ENCODE results near the gene AAK1.

AAK1 gene

DNA sequence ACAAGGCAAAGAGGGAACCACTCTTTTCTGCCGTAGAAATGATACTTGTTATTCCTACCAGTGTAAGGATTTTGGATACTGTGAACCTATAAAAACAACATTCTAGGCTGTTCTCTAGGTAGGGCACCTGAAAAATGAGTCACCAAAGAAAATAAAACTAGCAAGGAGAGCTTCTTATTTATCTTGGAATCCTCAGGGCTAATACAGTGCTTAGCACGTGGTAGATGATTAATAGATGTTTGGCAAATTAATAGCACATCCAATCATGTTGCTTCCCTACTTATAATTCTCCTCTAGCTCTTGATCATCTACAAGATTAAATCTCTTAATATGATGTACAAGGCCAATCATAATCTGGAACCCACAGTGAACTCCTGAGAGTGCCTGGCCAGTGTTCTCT, 73.1 kb downstream of the AAK1 start:
- Histone ChIP-seq H3K4me2 (ENCODE audit: low read length) (no peak overlapping the region), H3K36me3 (ENCODE audit: control insufficient read depth, low read length) (no peaks in the 10 kb centered on the region), H3K4me3 (ENCODE audit: low read length) (no peak overlapping the region), H3K9me2 (replicated peaks; ENCODE audit: control insufficient read depth, low read length) (no peaks in the 10 kb centered on the region), H3K9me3 (ENCODE audit: control insufficient read depth, insufficient read depth, low read length) (no peaks in the 10 kb centered on the region), H4K20me1 (ENCODE audit: control insufficient read depth, insufficient read depth, low read depth, low read length) (no peaks in the 10 kb centered on the region), H3K27ac (ENCODE audit: low read depth, low read length) (no peak overlapping the region), H3K27me3 (ENCODE audit: control insufficient read depth, low read length) (peaks cover 29% of the 10 kb centered on the region), H3F3A (ENCODE audit: control insufficient read depth, insufficient read depth) (no peaks in the 10 kb centered on the region), H3K79me2 (ENCODE audit: control insufficient read depth, low read length) (no peaks in the 10 kb centered on the region), H3K4me1 (ENCODE audit: control insufficient read depth, low read length) (no peaks in the 10 kb centered on the region)
- TF ChIP-seq, protein P1, sequence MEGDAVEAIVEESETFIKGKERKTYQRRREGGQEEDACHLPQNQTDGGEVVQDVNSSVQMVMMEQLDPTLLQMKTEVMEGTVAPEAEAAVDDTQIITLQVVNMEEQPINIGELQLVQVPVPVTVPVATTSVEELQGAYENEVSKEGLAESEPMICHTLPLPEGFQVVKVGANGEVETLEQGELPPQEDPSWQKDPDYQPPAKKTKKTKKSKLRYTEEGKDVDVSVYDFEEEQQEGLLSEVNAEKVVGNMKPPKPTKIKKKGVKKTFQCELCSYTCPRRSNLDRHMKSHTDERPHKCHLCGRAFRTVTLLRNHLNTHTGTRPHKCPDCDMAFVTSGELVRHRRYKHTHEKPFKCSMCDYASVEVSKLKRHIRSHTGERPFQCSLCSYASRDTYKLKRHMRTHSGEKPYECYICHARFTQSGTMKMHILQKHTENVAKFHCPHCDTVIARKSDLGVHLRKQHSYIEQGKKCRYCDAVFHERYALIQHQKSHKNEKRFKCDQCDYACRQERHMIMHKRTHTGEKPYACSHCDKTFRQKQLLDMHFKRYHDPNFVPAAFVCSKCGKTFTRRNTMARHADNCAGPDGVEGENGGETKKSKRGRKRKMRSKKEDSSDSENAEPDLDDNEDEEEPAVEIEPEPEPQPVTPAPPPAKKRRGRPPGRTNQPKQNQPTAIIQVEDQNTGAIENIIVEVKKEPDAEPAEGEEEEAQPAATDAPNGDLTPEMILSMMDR (IDR thresholded peaks at IDR 0.05; ENCODE audit: low read depth, low read length, poor library complexity, severe bottlenecking): no peak
- no peak for TF ChIP-seq EZH2phosphoT487 (IDR thresholded peaks at IDR 0.05; ENCODE audit: borderline replicate concordance, low read length)

DNA sequence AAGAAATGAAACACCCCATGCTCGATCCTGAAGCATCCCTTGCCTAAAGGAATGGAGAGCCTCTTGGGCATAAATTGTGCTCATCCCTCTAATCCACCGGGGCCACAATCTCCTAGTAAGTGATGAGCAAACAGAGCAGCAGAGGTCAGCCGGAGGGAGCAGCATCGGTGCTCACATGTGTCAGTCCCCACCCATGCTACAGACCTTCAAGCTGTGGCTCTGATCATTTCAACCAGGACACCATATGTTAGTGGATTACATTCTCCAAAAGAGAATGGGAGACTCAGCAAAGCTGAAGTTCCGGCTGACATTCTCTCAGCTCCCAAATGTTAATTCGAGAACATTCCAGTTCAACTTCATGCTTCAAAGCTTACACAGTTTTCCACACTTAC, 75.6 kb downstream of the AAK1 start:
- Histone ChIP-seq H3K27ac (ENCODE audit: low read depth, low read length) (no peak overlapping the region), H3K4me1 (ENCODE audit: control insufficient read depth, low read length) (no peaks in the 10 kb centered on the region), H3K4me3 (ENCODE audit: low read length) (no peak overlapping the region), H3K36me3 (ENCODE audit: control insufficient read depth, low read length) (no peaks in the 10 kb centered on the region), H3K9me2 (replicated peaks; ENCODE audit: control insufficient read depth, low read length) (no peaks in the 10 kb centered on the region), H3K4me2 (ENCODE audit: low read length) (no peak overlapping the region), H4K20me1 (ENCODE audit: control insufficient read depth, insufficient read depth, low read depth, low read length) (no peaks in the 10 kb centered on the region), H3F3A (ENCODE audit: control insufficient read depth, insufficient read depth) (no peaks in the 10 kb centered on the region), H3K79me2 (ENCODE audit: control insufficient read depth, low read length) (no peaks in the 10 kb centered on the region), H3K27me3 (ENCODE audit: control insufficient read depth, low read length) (peaks cover 35% of the 10 kb centered on the region), H3K9me3 (ENCODE audit: control insufficient read depth, insufficient read depth, low read length) (no peaks in the 10 kb centered on the region)
- TF ChIP-seq, protein P1 (IDR thresholded peaks at IDR 0.05; ENCODE audit: low read depth, low read length, poor library complexity, severe bottlenecking): no peak
- TF ChIP-seq EZH2phosphoT487 (IDR thresholded peaks at IDR 0.05; ENCODE audit: borderline replicate concordance, low read length): no peak

DNA sequence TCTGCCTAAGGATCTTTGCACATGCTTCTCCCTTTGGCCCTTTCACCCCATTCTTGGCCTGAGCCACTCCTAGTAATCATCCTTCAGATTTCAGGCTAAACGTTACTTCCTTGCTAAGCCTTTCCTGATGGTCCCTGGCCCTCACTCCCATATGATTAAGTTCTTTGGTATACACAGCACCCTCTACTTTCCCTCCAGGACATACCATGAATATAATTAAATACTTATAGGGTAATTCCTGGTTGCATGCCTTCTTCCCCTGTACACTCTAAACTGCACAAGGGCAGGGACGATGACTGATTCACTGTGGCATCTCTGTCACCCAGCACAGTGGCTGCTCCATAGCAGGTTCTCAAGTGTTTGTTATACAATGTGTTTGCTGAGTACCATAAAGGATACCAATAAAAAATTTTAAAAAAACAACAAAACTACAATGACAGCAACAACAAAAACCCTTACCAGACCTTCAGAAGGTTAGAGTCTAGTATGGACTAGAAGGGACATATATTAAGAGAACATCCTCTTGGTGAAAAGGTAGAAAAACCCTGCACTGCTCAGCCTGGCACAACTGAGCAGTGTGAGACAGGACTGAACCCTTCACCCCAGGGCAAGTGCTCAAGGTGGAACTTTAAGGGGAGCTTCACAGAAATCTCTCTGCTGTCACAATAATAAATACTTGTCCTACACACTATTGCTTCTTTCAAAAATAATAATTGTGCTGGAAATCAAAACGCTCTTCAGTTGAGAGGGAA, 76.2 kb downstream of the AAK1 start:
- Histone ChIP-seq H3K27ac (ENCODE audit: low read depth, low read length) (no peak overlapping the region), H3K36me3 (ENCODE audit: control insufficient read depth, low read length) (no peaks in the 10 kb centered on the region), H3K27me3 (ENCODE audit: control insufficient read depth, low read length) (peaks cover 37% of the 10 kb centered on the region), H3K9me3 (ENCODE audit: control insufficient read depth, insufficient read depth, low read length) (no peaks in the 10 kb centered on the region), H3K79me2 (ENCODE audit: control insufficient read depth, low read length) (no peaks in the 10 kb centered on the region), H3F3A (ENCODE audit: control insufficient read depth, insufficient read depth) (no peaks in the 10 kb centered on the region), H4K20me1 (ENCODE audit: control insufficient read depth, insufficient read depth, low read depth, low read length) (no peaks in the 10 kb centered on the region), H3K4me2 (ENCODE audit: low read length) (no peak overlapping the region), H3K4me1 (ENCODE audit: control insufficient read depth, low read length) (no peaks in the 10 kb centered on the region), H3K9me2 (replicated peaks; ENCODE audit: control insufficient read depth, low read length) (no peaks in the 10 kb centered on the region), H3K4me3 (ENCODE audit: low read length) (no peak overlapping the region)
- TF ChIP-seq, protein P1 (IDR thresholded peaks at IDR 0.05; ENCODE audit: low read depth, low read length, poor library complexity, severe bottlenecking): no peak
- TF ChIP-seq EZH2phosphoT487 (IDR thresholded peaks at IDR 0.05; ENCODE audit: borderline replicate concordance, low read length): no peak

All from DOHH2 (cell line).